ENCODE data around the gene FAM117A. TPM values are rescaled to one million over a fixed set of nuclear protein-coding genes. Genes with fewer than 3 reads are reported as not detected.
"Not testable (repeated sequence)": the region's sequence is repeated elsewhere in the genome, so short reads cannot be mapped to it uniquely, and the experiment has no call there.

FAM117A gene
- total RNA-seq, 1 donor, result 15.7 TPM

GRCh38 chr17:49734515-49735490, 29.1 kb downstream of the FAM117A start:
- Histone ChIP-seq H3K9me3 (ENCODE audit: low read depth, low read length) (no peaks in the 10 kb centered on the region), H3K4me3 (ENCODE audit: low read length) (no peak overlapping the region), H3K27me3 (ENCODE audit: insufficient read depth, low read length) (no peaks in the 10 kb centered on the region), H3K4me1 (ENCODE audit: insufficient read depth, low read length) (peaks cover 79% of the 10 kb centered on the region)

GRCh38 chr17:49731435-49731831, 32.5 kb downstream of the FAM117A start:
- Histone ChIP-seq H3K9me3 (ENCODE audit: low read depth, low read length) (no peaks in the 10 kb centered on the region), H3K4me1 (ENCODE audit: insufficient read depth, low read length) (peaks cover 73% of the 10 kb centered on the region), H3K27me3 (ENCODE audit: insufficient read depth, low read length) (no peaks in the 10 kb centered on the region), H3K4me3 (ENCODE audit: low read length) (no peak overlapping the region)

DNA sequence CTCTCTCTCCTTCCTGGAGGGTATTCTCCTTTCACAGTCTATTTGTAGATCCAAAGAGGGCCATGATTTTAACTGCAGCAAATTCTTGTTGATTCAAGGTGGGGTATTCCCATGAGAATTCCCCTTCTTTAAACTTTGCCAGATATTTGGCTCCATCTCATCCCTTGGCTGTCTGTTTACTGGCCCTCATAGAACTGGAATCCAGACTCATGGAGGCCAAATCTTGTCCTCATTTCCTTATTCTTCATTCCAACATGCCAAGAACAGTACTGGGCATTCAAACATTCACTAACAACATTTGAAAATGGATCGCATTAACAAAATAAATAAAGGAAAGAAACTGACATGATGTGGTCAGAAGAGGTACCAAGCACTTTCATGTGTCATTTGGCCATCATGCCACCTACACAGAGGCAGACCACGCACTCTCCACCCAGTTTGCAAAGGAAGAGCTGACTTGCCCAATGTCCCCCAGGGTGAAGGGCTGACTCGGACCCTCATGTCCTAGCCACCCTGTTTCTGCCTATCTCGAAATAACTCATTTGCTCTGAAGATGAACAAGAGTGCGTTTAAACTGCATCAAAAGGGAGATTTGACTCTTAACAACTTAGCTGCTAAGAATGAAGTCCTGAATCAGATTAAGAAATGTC, 33.0 kb downstream of the FAM117A start:
- H3K9me3 ChIP-seq (ENCODE audit: low read depth, low read length), result no peaks in the 10 kb centered on the region
- H3K4me3 ChIP-seq (ENCODE audit: low read length), result no peak overlapping the region
- H3K27me3 ChIP-seq (ENCODE audit: insufficient read depth, low read length), result no peaks in the 10 kb centered on the region
- H3K4me1 ChIP-seq (ENCODE audit: insufficient read depth, low read length), result peaks cover 71% of the 10 kb centered on the region

- H3K27me3 ChIP-seq (ENCODE audit: insufficient read depth, low read length), result no peaks in the 10 kb centered on the region
- peaks cover 70% of the 10 kb centered on the region for H3K4me1 ChIP-seq (ENCODE audit: insufficient read depth, low read length)
- no peak overlapping the region for H3K4me3 ChIP-seq (ENCODE audit: low read length)
- no peaks in the 10 kb centered on the region for H3K9me3 ChIP-seq (ENCODE audit: low read depth, low read length)
These were observed 33.7 kb downstream of the FAM117A start for GRCh38 chr17:49730078-49730784.

DNA sequence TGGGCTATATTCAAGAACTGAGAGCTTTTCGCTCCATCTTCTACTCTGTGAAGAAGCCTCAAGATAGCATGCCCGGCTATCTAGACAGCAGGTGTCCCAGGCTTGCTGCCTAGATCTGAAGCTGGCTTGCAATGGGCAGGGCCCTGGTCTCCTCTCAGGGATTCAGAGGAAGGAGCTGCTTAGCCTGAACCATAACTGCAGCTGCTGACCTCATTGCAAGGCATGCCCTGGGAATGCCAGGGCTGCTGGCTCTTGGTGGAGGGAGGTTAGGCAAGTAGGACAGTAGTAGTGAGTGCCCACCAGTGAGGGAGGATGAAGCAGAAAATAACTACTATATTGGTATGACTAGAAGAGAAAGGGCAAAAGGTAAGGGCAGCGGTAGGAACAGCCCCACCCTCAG, 34.9 kb downstream of the FAM117A start:
- Histone ChIP-seq H3K4me1 (ENCODE audit: insufficient read depth, low read length) (peaks cover 61% of the 10 kb centered on the region), H3K4me3 (ENCODE audit: low read length) (no peak overlapping the region), H3K27me3 (ENCODE audit: insufficient read depth, low read length) (no peaks in the 10 kb centered on the region), H3K9me3 (ENCODE audit: low read depth, low read length) (no peaks in the 10 kb centered on the region)

DNA sequence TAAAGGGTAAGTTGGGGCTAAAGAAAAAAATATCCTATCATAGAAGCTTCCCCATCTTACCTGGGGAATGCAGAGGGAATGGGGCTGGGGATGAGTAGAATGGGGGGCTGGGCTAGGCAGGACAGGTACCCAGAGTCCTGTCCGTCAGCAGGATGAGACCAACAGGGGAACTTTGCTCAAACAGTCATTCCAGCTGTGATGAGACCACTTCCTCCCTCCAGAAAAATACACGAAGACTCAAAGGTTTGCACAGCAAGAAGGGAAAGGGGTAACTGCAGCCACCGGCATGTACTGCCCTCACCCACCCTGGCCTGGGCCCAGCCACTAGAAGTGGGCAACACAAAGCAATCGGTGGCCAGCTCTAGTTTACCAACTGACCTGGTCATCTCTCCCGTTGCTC, 35.5 kb downstream of the FAM117A start:
- H3K9me3 ChIP-seq (ENCODE audit: low read depth, low read length), result no peaks in the 10 kb centered on the region
- H3K4me1 ChIP-seq (ENCODE audit: insufficient read depth, low read length), result peaks cover 60% of the 10 kb centered on the region
- H3K27me3 ChIP-seq (ENCODE audit: insufficient read depth, low read length), result no peaks in the 10 kb centered on the region
- H3K4me3 ChIP-seq (ENCODE audit: low read length), result no peak overlapping the region

DNA sequence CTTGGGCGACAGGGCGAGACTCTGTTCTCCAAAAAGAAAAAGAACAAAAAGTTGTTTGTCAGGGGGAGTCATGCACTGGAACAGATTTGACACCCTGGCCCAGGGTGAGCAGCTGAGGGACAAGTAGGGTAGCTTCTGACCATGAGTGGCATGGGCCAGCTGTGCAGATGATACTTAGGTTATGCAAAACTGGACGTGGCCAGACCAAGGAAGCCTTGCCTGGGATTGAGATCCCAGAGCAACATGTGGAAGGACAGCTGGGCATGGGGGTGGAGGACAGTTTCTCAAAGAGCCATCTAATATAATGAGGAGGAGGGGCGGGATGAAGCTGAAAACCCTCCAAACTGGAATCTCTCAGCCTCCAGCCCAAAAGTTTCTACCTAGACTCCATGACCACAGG, 36.6 kb downstream of the FAM117A start:
- Histone ChIP-seq H3K4me3 (ENCODE audit: low read length) (no peak overlapping the region), H3K9me3 (ENCODE audit: low read depth, low read length) (no peaks in the 10 kb centered on the region), H3K27me3 (ENCODE audit: insufficient read depth, low read length) (no peaks in the 10 kb centered on the region), H3K4me1 (ENCODE audit: insufficient read depth, low read length) (peaks cover 58% of the 10 kb centered on the region)

GRCh38 chr17:49725452-49726130, 38.3 kb downstream of the FAM117A start:
- H3K27me3 ChIP-seq (ENCODE audit: insufficient read depth, low read length), result no peaks in the 10 kb centered on the region
- no peak overlapping the region for H3K4me3 ChIP-seq (ENCODE audit: low read length)
- no peaks in the 10 kb centered on the region for H3K9me3 ChIP-seq (ENCODE audit: low read depth, low read length)
- peaks cover 49% of the 10 kb centered on the region for H3K4me1 ChIP-seq (ENCODE audit: insufficient read depth, low read length)

DNA sequence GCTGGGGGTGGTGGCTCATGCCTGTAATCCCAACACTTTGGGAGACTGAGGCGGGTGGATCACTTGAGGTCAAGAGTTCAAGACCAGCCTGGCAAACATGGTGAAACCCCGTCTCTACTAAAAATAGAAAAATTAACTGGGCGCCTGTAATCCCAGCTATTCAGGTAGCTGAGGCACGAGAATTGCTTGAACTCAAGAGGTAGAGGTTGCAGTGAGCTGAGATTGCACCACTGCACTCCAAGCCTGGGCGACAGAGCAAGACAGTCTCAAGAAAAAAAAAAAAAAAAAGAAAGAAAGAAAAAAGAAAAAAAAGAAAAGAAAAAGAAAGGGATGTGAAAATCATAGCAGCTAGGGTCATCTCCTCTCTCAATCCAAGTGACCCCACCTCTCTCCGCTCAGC, 39.4 kb downstream of the FAM117A start:
- H3K9me3 ChIP-seq (ENCODE audit: low read depth, low read length); H3K27me3 ChIP-seq (ENCODE audit: insufficient read depth, low read length): not testable (repeated sequence)
- peaks cover 42% of the 10 kb centered on the region for H3K4me1 ChIP-seq (ENCODE audit: insufficient read depth, low read length)

GRCh38 chr17:49723423-49723822, 40.5 kb downstream of the FAM117A start:
- Histone ChIP-seq H3K27me3 (ENCODE audit: insufficient read depth, low read length) (no peaks in the 10 kb centered on the region), H3K4me3 (ENCODE audit: low read length) (no peak overlapping the region), H3K9me3 (ENCODE audit: low read depth, low read length) (no peaks in the 10 kb centered on the region), H3K4me1 (ENCODE audit: insufficient read depth, low read length) (peaks cover 32% of the 10 kb centered on the region)

More for the DNA sequence above, 39.4 kb downstream of the FAM117A start:
- H3K4me3 ChIP-seq (ENCODE audit: low read length), result not testable (repeated sequence)

DNA sequence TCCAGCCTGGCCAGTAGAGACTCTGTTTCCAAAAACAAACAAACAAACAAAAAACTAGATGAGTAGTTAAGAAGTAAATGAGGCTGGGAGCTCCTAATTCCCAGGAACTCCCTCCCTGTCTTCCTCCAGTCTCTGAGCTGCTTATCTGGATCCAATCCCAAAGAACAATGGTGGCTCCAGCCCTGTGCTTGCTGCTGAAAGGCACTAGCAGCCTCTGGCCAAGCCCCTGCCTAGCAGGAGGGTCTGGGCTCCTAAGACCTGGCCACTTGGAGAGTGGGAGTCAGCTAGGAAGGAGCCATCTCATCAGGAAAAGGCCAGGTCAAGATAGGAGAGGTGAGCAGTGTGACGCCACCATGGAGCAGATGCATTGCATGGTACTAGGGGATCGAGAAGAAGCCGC, 41.9 kb downstream of the FAM117A start:
- H3K9me3 ChIP-seq (ENCODE audit: low read depth, low read length), result no peaks in the 10 kb centered on the region
- no peak overlapping the region for H3K4me3 ChIP-seq (ENCODE audit: low read length)
- no peaks in the 10 kb centered on the region for H3K27me3 ChIP-seq (ENCODE audit: insufficient read depth, low read length)

DNA sequence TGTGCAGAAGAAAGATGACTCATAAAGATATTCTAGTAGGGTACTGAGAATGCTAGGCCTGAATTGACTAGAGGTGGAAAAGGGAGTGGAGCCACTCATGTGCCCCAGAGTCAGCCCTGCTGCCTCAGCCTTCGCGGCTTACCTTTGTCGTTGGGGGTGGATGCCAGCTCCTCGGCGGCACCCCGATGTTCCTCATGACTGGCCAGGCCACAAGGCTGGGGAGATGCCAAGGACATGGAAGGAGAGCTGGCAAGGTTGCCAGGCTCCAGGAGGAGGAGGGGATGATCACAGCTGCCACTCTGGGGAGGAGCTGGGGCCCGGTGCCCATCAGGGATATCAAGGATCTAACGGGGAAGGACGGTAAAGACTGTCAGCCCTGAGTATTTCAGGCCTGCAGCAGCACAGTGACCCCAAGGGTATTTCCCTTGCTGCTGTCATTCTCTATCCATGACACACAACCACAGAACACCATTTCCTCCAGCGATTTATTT, 46.5 kb downstream of the FAM117A start:
- H3K9me3 ChIP-seq (ENCODE audit: low read depth, low read length), result no peaks in the 10 kb centered on the region

More for the DNA sequence above, 41.9 kb downstream of the FAM117A start:
- peaks cover 28% of the 10 kb centered on the region for H3K4me1 ChIP-seq (ENCODE audit: insufficient read depth, low read length)

GRCh38 chr17:49716668-49717364, 47.1 kb downstream of the FAM117A start:
- peaks cover 42% of the 10 kb centered on the region for H3K4me1 ChIP-seq (ENCODE audit: insufficient read depth, low read length)
- no peaks in the 10 kb centered on the region for H3K9me3 ChIP-seq (ENCODE audit: low read depth, low read length)
- no peak overlapping the region for H3K4me3 ChIP-seq (ENCODE audit: low read length)
- H3K27me3 ChIP-seq (ENCODE audit: insufficient read depth, low read length), result no peaks in the 10 kb centered on the region

More for the DNA sequence above, 46.5 kb downstream of the FAM117A start:
- H3K27me3 ChIP-seq (ENCODE audit: insufficient read depth, low read length), result no peaks in the 10 kb centered on the region
- H3K4me1 ChIP-seq (ENCODE audit: insufficient read depth, low read length), result peaks cover 42% of the 10 kb centered on the region
- no peak overlapping the region for H3K4me3 ChIP-seq (ENCODE audit: low read length)

DNA sequence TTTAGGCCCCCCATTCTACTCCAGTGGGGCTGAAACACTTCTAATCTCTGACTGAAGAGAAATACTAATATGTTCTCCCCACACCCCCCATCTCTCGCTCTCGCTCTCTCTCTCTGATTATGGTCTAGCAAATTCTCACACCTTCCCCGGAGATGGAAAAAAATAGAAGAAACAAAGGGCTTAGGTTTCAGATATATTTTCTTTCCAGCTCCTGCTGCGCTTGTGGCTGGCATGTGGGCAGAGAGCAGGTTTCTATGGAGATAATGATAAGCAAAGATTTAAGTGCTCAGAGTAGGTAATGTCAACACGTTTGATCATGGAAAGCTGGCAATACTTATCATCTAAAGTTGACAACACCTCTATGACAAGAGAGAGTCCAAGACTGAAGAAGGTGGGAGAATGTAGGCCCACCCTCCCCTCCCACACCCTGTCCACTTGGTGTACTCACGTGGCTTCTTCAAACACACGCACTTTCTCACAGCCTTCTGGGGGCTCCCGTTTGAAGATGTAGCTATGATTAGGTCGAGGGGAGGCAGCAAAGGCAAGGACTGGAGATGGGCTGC, 48.1 kb downstream of the FAM117A start:
- H3K4me3 ChIP-seq (ENCODE audit: low read length), result no peak overlapping the region
- H3K9me3 ChIP-seq (ENCODE audit: low read depth, low read length), result no peaks in the 10 kb centered on the region
- H3K4me1 ChIP-seq (ENCODE audit: insufficient read depth, low read length), result peaks cover 42% of the 10 kb centered on the region
- H3K27me3 ChIP-seq (ENCODE audit: insufficient read depth, low read length), result no peaks in the 10 kb centered on the region

Measured in mononuclear cell (primary cell).